ENCODE results near the gene ARV1.

DNA sequence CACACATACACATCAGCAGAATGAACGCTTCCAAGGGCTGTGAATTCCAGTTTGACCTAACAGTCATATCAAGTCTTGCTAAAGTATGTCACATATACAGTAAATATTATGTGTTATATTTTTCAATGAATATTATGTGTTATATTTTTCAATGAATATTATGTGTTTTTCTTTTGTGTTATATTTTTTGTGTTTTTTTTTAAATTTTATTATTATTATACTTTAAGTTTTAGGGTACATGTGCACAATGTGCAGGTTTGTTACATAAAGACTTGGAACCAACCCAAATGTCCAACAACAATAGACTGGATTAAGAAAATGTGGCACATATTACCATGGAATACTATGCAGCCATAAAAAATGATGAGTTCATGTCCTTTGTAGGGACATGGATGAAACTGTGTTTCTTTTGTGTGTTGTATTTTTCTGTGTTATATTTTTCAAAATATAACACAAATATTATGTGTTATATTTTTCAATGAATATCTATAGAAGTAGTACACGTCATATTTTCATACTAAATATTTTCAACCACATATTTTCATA is 35.8 kb upstream of the ARV1 start:
- TF ChIP-seq, protein P1, sequence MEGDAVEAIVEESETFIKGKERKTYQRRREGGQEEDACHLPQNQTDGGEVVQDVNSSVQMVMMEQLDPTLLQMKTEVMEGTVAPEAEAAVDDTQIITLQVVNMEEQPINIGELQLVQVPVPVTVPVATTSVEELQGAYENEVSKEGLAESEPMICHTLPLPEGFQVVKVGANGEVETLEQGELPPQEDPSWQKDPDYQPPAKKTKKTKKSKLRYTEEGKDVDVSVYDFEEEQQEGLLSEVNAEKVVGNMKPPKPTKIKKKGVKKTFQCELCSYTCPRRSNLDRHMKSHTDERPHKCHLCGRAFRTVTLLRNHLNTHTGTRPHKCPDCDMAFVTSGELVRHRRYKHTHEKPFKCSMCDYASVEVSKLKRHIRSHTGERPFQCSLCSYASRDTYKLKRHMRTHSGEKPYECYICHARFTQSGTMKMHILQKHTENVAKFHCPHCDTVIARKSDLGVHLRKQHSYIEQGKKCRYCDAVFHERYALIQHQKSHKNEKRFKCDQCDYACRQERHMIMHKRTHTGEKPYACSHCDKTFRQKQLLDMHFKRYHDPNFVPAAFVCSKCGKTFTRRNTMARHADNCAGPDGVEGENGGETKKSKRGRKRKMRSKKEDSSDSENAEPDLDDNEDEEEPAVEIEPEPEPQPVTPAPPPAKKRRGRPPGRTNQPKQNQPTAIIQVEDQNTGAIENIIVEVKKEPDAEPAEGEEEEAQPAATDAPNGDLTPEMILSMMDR (IDR thresholded peaks at IDR 0.05) = no peak
- no peak for TF ChIP-seq POLR2A (IDR thresholded peaks at IDR 0.05)
